SK-N-MC (cell line): ENCODE results near the gene VEGFB.

Experiments used
- EZH2 ChIP-seq: fragments of 200-600 bp; sonication (generic); IDR thresholded peaks from one replicate; pipeline ENCODE4 v1.6.1; 2017; ENCODE audit warnings: antibody characterized with exemption
- FOXP2 ChIP-seq: optimal IDR thresholded peaks from 2 replicates; pipeline ENCODE3; 2011; ENCODE audit warnings: mild to moderate bottlenecking, moderate library complexity; ENCODE audit not compliant: insufficient read depth; ENCODE audit errors: extremely low read length, control extremely low read depth
- POLR2AphosphoS5 ChIP-seq: IDR thresholded peaks from 2 replicates; pipeline ENCODE4 v1.6.1; 2012; ENCODE audit warnings: mild to moderate bottlenecking, low read depth, low read length, borderline replicate concordance

DNA sequence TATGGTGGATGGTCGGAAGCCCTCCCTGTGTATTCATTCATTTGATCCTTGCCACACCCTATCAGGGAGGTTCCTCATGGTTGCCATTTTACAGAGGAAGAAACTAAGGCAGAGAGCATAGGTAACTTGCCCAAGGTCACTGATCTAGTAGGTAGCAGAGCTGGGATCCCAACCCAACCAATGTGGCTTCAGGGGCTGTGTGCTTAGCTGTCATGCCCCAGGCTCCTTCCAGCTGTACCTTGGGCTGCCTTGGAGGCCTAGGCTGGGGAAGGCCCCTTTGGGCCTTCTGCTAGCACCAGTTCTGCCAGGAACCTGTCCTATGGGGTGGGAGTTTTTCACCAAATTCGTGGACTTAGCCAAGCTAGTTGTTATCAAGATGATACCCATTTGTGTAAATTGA lies 41.5 kb downstream of the VEGFB start:
- TF ChIP-seq EZH2 (no peak), POLR2AphosphoS5 (no peak), FOXP2 (no peak)
